GM13977 (cell line): ENCODE data around the gene NUP155.

Experiments
- DNase-seq: peaks from one replicate; pipeline ENCODE4 v3.0.0; 2012; ENCODE audit warnings: low spot score
- CTCF ChIP-seq: IDR thresholded peaks from 2 replicates; pipeline ENCODE4 v1.5.1; 2012; ENCODE audit warnings: mild to moderate bottlenecking, control low read depth; ENCODE audit not compliant: insufficient read depth; ENCODE audit errors: extremely low read depth, missing control alignments
- in situ Hi-C: fragments of 300-500 bp; cut with MboI; formaldehyde crosslinking; loops from one replicate; pipeline ENCODE4 v1.12.0; 2022; ENCODE audit warnings: low sequenced_read_pairs, low pct_unique_long_range_greater_than_20kb, mixed read lengths, inconsistent platforms; ENCODE audit not compliant: unreplicated experiment

The NUP155 gene

DNA sequence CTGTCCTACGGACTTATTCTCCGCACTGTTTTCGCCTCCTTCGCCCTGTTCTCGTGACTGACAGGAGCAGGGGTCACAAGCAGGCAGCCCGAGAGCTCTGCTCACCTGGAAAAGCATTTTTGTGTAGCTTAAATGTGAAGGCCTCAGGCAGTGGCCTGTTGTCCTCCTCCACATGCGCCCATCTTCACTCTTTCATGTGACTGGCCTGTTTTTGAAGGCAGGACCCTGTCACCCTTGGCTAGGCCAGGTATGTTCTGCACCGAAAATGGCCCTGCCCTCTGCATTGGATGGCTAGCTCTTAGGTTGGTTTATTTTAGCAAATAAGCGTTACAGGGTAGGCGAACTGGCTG lies 121.1 kb downstream of the NUP155 start:
- in situ Hi-C loops = no loop called here
- no peak for TF ChIP-seq CTCF
- no peak for DNase-seq

DNA sequence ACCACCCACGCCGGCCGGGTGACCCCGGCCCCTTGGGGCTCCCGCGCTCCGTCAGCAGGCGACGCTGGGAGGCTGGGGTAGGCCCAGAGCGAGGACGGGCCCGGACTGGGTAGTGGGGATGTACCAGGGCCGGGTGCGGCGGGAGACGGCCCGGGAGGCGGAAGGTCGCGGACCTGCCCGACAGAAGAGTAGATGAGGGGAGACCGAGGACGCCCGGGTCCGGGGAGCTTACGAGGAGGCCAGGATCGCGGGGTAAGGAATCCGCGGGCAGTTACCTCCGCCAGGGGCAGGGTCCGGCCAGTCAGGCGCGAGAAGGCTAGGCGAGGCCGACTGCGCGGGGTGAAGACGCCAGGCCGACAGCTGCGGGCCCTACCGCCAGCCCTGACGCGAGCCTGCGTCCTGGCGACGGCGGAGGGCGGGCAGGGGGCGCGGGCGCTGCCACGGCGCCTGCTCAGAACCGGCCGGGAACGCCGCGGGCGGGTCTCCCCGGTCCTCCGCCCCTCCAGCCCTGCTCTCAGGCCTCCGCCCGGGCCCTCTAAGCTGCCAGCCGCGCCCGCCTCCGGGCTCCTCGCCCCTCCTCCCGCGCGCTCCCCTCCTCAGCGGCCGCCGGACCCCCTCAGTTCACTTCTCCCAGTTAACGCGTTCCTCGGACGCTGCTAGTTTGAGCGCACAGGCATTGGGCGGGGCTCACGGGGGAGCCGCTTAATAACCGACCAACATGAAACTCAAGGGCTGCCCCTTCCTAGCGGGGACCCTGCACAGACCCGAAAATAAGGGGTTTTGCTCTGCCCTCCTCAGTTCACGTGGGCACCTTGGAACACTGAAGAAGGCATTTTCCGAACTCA lies 121.7 kb downstream of the NUP155 start, which contains the start of gene CPLANE1:
Gene CPLANE1 (minus strand): TSS at position 407 of the 845 bp plus-strand sequence. CDS start 1,678 bp downstream, outside the sequence.
- no peak for TF ChIP-seq CTCF
- in situ Hi-C loops = no loop called here
- peak; percentile 89 for DNase-seq

DNA sequence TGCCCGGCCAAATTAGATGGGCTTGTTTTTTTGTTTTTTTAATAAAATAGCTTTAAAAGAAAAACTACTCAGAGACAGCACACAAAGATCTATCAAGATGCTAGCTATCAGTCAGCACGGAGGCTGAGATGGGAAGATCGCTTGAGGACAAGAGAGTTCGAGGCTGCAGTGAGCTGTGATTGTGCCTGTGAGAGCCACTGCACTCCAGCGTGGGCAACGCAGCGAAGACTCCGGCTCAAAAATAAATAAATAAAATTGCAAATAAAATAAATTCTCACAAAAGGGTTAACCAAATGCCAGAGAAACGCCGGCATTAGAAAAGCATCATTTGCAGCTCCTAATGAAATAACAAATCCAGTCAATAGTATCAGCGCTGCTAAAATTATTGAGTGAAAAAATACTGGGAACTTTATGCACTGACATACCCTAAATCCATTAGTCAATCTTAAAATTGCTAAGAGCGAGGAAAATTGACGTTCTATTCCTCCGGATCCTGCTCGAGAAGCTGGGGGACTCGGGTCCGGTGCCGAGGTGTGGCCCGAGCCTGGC lies 122.4 kb downstream of the NUP155 start:
- no peak for DNase-seq
- no peak for TF ChIP-seq CTCF
- in situ Hi-C loops = no loop called here

- no peak for DNase-seq
- TF ChIP-seq CTCF = no peak
- in situ Hi-C loops = no loop called here
Measured at GRCh38 chr5:37247496-37247895, 123.4 kb downstream of the NUP155 start.

- TF ChIP-seq CTCF = no peak
- in situ Hi-C loops = no loop called here
- no peak for DNase-seq
Measured at GRCh38 chr5:37247036-37247435, 123.9 kb downstream of the NUP155 start.
